ENCODE data around the gene SBF2.
"Not testable (repeated sequence)": the region's sequence is repeated elsewhere in the genome, so short reads cannot be mapped to it uniquely, and the experiment has no call there.

Gene SBF2

GRCh38 chr11:10162222-10162621 is 131.8 kb downstream of the SBF2 start:
- DNase-seq = no peak

- no peak for DNase-seq
Measured at GRCh38 chr11:10160350-10160749, 133.7 kb downstream of the SBF2 start.

GRCh38 chr11:10158461-10158860 is 135.6 kb downstream of the SBF2 start:
- no peak for DNase-seq

GRCh38 chr11:10155793-10156490 is 138.1 kb downstream of the SBF2 start:
- DNase-seq = no peak

- no peak for DNase-seq
Measured at GRCh38 chr11:10150800-10151199, 143.2 kb downstream of the SBF2 start.

GRCh38 chr11:10149553-10149952 is 144.5 kb downstream of the SBF2 start:
- no peak for DNase-seq

GRCh38 chr11:10147195-10147594 is 146.8 kb downstream of the SBF2 start:
- no peak for DNase-seq

GRCh38 chr11:10144954-10145353 is 149.1 kb downstream of the SBF2 start:
- DNase-seq = no peak

- DNase-seq = no peak
Measured at GRCh38 chr11:10139656-10140055, 154.4 kb downstream of the SBF2 start.

- DNase-seq = no peak
Measured at GRCh38 chr11:10139143-10139542, 154.9 kb downstream of the SBF2 start.

GRCh38 chr11:10134975-10135481 is 159.0 kb downstream of the SBF2 start:
- no peak for DNase-seq

- DNase-seq = not testable (repeated sequence)
Measured at GRCh38 chr11:10134226-10134625, 159.8 kb downstream of the SBF2 start.

- DNase-seq = not testable (repeated sequence)
Measured at GRCh38 chr11:10133251-10133650, 160.8 kb downstream of the SBF2 start.

- no peak for DNase-seq
Measured at GRCh38 chr11:10130875-10131274, 163.1 kb downstream of the SBF2 start.

GRCh38 chr11:10129184-10129583 is 164.8 kb downstream of the SBF2 start:
- not testable (repeated sequence) for DNase-seq

- no peak for DNase-seq
Measured at GRCh38 chr11:10125522-10126133, 168.4 kb downstream of the SBF2 start.

GRCh38 chr11:10122326-10123197 is 171.5 kb downstream of the SBF2 start:
- no peak for DNase-seq

GRCh38 chr11:10118865-10119264 is 175.2 kb downstream of the SBF2 start:
- no peak for DNase-seq

- no peak for DNase-seq
Measured at GRCh38 chr11:10117709-10118351, 176.2 kb downstream of the SBF2 start.

GRCh38 chr11:10116588-10116987 is 177.4 kb downstream of the SBF2 start:
- DNase-seq = no peak

- no peak for DNase-seq
Measured at GRCh38 chr11:10114593-10115404, 179.2 kb downstream of the SBF2 start.

GRCh38 chr11:10113852-10114251 is 180.2 kb downstream of the SBF2 start:
- DNase-seq = no peak

All from inflammatory macrophage treated with lipopolysaccharide for 4 hours (primary cell).